ENCODE data around the gene MAP7. TPM values are rescaled to one million over a fixed set of nuclear protein-coding genes. Genes with fewer than 3 reads are reported as not detected.

The MAP7 gene
- total and polyA plus RNA-seq, 9 of the 15 experiments (the other 6 are each of a cell fraction or from before 2014, with no cell fraction given) = 0.76 to 7.7 (median 3.9) TPM

DNA sequence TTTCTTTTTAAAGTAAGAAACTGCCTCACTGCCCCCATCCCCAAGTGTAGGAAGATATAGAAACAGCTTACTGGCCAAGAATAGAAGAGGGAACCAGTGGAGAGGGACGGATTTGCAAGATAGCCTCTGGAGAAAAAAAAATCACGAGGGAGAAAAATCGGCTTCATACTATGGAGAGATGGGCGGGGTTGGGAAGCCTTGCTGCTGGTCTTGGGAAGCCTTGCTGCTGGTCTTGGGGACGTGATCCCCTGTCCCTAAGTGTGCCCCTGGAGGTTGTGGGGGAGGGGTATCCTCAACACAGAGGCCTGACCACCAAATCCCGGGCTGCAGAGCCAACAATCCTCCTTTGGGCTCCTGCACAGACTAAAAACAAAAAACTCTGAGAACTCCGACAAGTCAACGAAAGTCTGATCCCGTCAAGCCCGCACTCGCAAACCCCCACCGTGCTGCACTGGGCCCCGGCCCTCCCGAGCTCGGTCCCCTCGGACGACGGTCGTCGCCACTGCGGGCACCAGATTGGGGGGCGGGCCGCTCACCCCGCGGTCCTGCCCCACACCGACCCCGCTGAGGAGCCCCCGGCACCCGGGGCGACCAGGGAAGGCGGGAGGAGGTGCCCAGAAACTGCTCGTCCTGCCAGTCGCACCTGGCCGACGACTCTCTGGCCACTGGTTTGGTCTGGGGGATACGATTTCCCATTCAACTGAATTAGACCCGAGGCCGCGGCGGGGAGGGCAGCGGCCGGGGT, 750 bp downstream of the MAP7 start (continued):
- TF ChIP-seq RBBP5 (IDR thresholded peaks at IDR 0.05; ENCODE audit: borderline replicate concordance, insufficient read depth, low read length, poor library complexity, severe bottlenecking) (peak; percentile 44), KLF16 (IDR thresholded peaks at IDR 0.05) (no peak), ZNF239 (CRISPR knock-in tag; IDR thresholded peaks at IDR 0.05) (no peak), TCF7L2 (IDR thresholded peaks at IDR 0.05; ENCODE audit: low read depth, low read length) (no peak), ZBTB40 (IDR thresholded peaks at IDR 0.05) (peak; percentile 13; the same call in 1 of the 2 replicates), ZBTB40 (CRISPR knock-in tag; IDR thresholded peaks at IDR 0.05) (no peak), MTA3 (IDR thresholded peaks at IDR 0.05; ENCODE audit: borderline replicate concordance) (no peak), NFYB (IDR thresholded peaks at IDR 0.05; ENCODE audit: extremely low read depth, insufficient read length) (no peak), RBFOX2 (IDR thresholded peaks at IDR 0.05; ENCODE audit: low read depth, low read length) (no peak), EGR1 (conservative IDR thresholded peaks at IDR 0.05) (no peak), ATF7 (IDR thresholded peaks at IDR 0.05) (no peak), TCFL5 (CRISPR knock-in tag; conservative IDR thresholded peaks at IDR 0.05) (no peak), CLOCK (CRISPR knock-in tag; IDR thresholded peaks at IDR 0.05; ENCODE audit: borderline replicate concordance) (no peak)
